Upper lobe of left lung (tissue), 6 donors: ENCODE measurements around the gene DOHH. TPM values are rescaled to one million over a fixed set of nuclear protein-coding genes. Genes with fewer than 3 reads are reported as not detected.

ENCODE experiments used
- ATAC-seq, 2 donors: fragments of 200-7000 bp; cut with Tn5 transposase; one replicate each; pipeline ENCODE4 v1.9.1; 2022; ENCODE audit warnings: mild to moderate bottlenecking in 2 of 2, moderate library complexity in 2 of 2; ENCODE audit not compliant: low FRiP score in 2 of 2
- DNase-seq, 2 donors: peaks; one replicate each; pipeline ENCODE4 v3.0.0-alpha.2; 2019 to 2020
- H3K27ac ChIP-seq, 4 donors: fragments of 200-600 bp; sonication (generic); one replicate each; pipeline ENCODE4 v1.5.1; 2016 to 2019
- H3K27me3 ChIP-seq, 4 donors: fragments of 200-600 bp; sonication (generic); one replicate each; pipeline ENCODE4 v1.5.1; 2017 to 2019
- H3K36me3 ChIP-seq, 4 donors: fragments of 200-600 bp; sonication (generic); one replicate each; pipeline ENCODE4 v1.5.1; 2016 to 2019
- H3K4me1 ChIP-seq, 4 donors: fragments of 200-600 bp; sonication (generic); one replicate each; pipeline ENCODE4 v1.5.1; 2018 to 2019
- H3K4me3 ChIP-seq, 4 donors: fragments of 200-600 bp; sonication (generic); one replicate each; pipeline ENCODE4 v1.5.1; 2017 to 2019; ENCODE audit warnings: mild to moderate bottlenecking in 2 of 4, moderate library complexity in 1 of 4
- H3K9me3 ChIP-seq, 4 donors: fragments of 200-600 bp; sonication (generic); one replicate each; pipeline ENCODE4 v1.5.1; 2018 to 2019
- EP300 ChIP-seq, 4 donors: sonication (generic); formaldehyde crosslinking; IDR thresholded peaks; one replicate each; pipeline ENCODE4 v1.5.1; 2017; ENCODE audit warnings: antibody characterized with exemption in 4 of 4, control low read depth in 2 of 4
- POLR2A ChIP-seq, 4 donors: fragments of 450-650 bp; IDR thresholded peaks; one replicate each; pipeline ENCODE4 v1.5.1; 2016 to 2017; ENCODE audit warnings: antibody characterized with exemption in 4 of 4, mild to moderate bottlenecking in 2 of 4
- POLR2AphosphoS5 ChIP-seq, 2 donors: sonication (generic); formaldehyde crosslinking; IDR thresholded peaks; one replicate each; pipeline ENCODE4 v1.5.1; 2017; ENCODE audit warnings: antibody characterized with exemption in 2 of 2
- WGBS, 2 donors: methylation state at CpG; one replicate each; pipeline ENCODE4 v1.1.5; 2017 to 2018; 5-methylcytosine and 5-hydroxymethylcytosine counted together
- total RNA-seq, 6 donors: library from RNA; depleted of rRNA in 4 of 6; stranded (reverse); fragments of >200 nt in 4 of 6; gene quantifications; one replicate each; pipeline versions ENCODE4 v1.1.0 to v1.2.1, GENCODE V29; 2016 to 2021
- TF ChIP-seq, protein P1 (sequence below), 6 experiments: fragments of 450-650 bp in 4 of 6; fragments of 200-600 bp in 2 of 6; sonication (generic) in 2 of 6; IDR thresholded peaks; one replicate each; pipeline ENCODE4 v1.5.1; 2016 to 2019; ENCODE audit warnings: antibody characterized with exemption in 6 of 6
- donor health status: DM: no; HTN: no; CAD: no; lungs with moderate emphysema.
- donor health status: DM: no; HTN: yes; CAD: no; lungs with severe emphysema.

DOHH gene
- total RNA-seq, 6 donors from 2014 or later: 13.3 to 26.8 (median 17.3) TPM

DNA sequence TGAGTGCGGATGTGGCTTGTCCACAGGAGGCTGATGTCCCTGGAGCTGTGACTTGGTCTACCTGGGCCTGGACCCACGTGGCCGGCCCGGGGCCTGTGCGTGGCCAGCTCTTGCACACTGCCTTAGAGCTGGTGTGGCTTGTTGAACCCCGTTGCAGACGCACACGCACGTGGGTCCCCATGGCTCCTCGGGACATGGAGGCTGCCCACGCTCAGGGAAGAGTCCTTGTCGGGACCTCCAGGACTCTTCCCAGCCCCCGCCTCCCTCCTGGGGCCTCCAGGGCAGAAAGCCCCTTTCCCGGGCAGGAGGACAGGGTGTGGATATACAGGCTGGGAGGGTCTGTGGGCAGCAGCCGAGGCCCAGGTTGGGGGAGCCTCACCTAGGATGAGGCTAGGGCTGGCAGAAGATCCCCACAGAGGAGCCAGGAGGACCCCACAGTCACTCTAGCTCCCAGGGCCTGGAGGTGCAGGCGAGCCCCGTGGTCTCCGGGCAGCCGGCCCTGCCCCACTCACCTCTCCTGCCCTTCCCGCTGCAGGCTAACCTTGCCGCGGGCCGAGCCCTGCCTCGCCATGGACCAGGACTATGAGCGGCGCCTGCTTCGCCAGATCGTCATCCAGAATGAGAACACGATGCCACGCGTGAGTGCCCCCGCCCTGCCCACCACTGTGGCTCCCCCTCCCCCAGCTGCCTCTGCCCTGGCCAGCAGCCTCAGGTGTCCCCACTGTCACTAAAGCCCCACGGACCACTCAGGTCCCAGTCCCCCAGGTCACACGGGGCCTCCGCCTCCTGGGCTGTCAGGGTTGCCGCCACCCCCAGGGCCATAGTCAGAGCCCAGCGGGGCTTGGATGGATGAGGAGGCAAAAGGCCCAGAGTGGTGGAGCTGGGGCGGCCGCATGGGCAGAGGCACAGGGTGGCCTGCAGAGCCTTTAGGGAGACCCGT is 22.2 kb upstream of the DOHH start:
- H3K36me3 ChIP-seq: peaks cover 9 to 74% (median 60%) of the 10 kb centered on the region in 4 donors
- WGBS, 2 donors: 90 to 93% methylated on average over 10 to 35 of the region's 40 CpGs
- H3K27ac ChIP-seq: no peak overlapping the region
- ATAC-seq (no peak), DNase-seq (peak in 1 of 2 donors; percentile 66)
- no peaks in the 10 kb centered on the region for H3K9me3 ChIP-seq
- TF ChIP-seq POLR2A (IDR thresholded peaks at IDR 0.05): no peak
- TF ChIP-seq POLR2AphosphoS5 (IDR thresholded peaks at IDR 0.05): no peak
- TF ChIP-seq EP300 (IDR thresholded peaks at IDR 0.05): no peak
- TF ChIP-seq, protein P1, sequence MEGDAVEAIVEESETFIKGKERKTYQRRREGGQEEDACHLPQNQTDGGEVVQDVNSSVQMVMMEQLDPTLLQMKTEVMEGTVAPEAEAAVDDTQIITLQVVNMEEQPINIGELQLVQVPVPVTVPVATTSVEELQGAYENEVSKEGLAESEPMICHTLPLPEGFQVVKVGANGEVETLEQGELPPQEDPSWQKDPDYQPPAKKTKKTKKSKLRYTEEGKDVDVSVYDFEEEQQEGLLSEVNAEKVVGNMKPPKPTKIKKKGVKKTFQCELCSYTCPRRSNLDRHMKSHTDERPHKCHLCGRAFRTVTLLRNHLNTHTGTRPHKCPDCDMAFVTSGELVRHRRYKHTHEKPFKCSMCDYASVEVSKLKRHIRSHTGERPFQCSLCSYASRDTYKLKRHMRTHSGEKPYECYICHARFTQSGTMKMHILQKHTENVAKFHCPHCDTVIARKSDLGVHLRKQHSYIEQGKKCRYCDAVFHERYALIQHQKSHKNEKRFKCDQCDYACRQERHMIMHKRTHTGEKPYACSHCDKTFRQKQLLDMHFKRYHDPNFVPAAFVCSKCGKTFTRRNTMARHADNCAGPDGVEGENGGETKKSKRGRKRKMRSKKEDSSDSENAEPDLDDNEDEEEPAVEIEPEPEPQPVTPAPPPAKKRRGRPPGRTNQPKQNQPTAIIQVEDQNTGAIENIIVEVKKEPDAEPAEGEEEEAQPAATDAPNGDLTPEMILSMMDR (IDR thresholded peaks at IDR 0.05): no peak
- H3K4me3 ChIP-seq: no peak overlapping the region
- no peaks in the 10 kb centered on the region for H3K27me3 ChIP-seq
- peaks cover 0 to under 1% (median under 1%) of the 10 kb centered on the region in 4 donors for H3K4me1 ChIP-seq

DNA sequence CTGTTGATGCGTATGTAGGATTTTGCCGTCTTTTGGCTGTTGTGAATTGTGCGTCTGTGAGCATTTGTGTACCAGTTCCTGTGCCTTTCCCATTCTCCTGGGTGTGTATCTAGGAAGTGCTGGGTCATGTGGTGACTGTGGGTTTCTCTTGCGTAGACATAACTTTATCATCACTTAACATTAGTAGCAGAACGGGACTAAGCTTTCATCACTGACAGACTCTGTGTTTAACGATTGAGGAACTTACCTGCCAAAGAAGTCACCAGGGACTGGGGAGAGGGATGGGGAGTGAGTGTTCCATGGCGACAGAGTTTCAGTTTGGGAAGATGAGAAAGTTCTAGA is 20.6 kb upstream of the DOHH start:
- no peak for DNase-seq
- H3K27ac ChIP-seq: no peak overlapping the region
- no peak for ATAC-seq
- H3K9me3 ChIP-seq: no peaks in the 10 kb centered on the region
- H3K4me1 ChIP-seq: peaks cover 6 to 15% (median 10%) of the 10 kb centered on the region in 4 donors
- TF ChIP-seq, protein P1 (IDR thresholded peaks at IDR 0.05): no peak
- peaks cover 3 to 58% (median 44%) of the 10 kb centered on the region in 4 donors for H3K36me3 ChIP-seq
- no peaks in the 10 kb centered on the region for H3K27me3 ChIP-seq
- WGBS, 2 donors: 80 to 87% methylated on average over 7 of the region's 7 CpGs
- H3K4me3 ChIP-seq: no peak overlapping the region

DNA sequence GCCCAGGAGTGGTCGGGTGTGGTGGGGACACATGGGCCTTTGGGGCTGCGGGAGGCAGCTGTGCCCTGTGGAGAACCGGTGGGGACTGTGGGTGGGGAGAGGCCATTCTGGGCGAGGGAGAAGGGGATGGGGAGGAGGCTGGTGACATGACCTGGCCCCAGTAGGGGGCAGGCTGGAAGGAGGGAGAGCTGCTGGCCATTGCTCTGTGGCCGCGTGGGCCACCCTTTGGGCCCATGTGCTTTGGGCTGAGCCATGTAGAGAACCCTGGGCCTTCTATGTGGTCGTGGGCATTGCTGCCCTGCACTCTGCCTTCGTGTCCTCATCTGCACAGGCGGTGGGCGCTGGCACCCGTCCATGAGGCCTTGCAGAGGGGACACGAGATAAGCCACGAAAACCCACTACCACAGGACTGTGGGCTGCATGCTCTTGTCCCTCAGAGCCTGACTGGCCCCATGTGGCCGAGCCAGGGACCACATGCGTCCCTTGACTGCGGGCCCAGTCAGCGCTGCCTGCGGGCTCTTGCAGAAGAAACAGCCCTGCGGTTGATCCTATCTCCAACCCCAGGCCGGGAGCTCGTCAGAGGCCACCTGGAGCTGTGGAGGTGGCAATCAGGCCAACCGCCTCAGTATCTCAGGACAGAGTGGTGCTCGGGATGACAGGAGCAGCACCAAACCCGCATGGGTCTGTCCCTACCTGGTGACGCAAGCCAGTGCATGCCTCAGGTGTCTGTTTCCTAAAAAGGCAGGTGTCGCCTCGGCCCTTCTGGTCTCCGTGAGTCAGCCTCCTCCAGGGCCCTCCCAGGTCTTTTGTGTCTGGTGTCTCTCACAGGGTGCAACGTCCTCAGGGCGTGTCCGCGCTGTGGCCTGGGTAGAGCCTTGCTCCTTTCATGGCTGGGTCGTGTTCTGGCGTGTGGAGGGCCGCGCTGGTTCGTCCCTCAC is 20.0 kb upstream of the DOHH start:
- peaks cover 6 to 15% (median 10%) of the 10 kb centered on the region in 4 donors for H3K4me1 ChIP-seq
- H3K27me3 ChIP-seq: no peaks in the 10 kb centered on the region
- peak in 1 of 2 donors; percentile 75 for DNase-seq
- H3K36me3 ChIP-seq: peaks cover 3 to 52% (median 38%) of the 10 kb centered on the region in 4 donors
- 89 to 95% methylated on average over 16 to 37 of the region's 37 CpGs for WGBS, 2 donors
- H3K4me3 ChIP-seq: no peak overlapping the region
- no peak for ATAC-seq
- no peaks in the 10 kb centered on the region for H3K9me3 ChIP-seq
- H3K27ac ChIP-seq: no peak overlapping the region
- TF ChIP-seq POLR2A (IDR thresholded peaks at IDR 0.05): no peak
- TF ChIP-seq, protein P1 (IDR thresholded peaks at IDR 0.05): no peak
- no peak for TF ChIP-seq POLR2AphosphoS5 (IDR thresholded peaks at IDR 0.05)
- TF ChIP-seq EP300 (IDR thresholded peaks at IDR 0.05): no peak

DNA sequence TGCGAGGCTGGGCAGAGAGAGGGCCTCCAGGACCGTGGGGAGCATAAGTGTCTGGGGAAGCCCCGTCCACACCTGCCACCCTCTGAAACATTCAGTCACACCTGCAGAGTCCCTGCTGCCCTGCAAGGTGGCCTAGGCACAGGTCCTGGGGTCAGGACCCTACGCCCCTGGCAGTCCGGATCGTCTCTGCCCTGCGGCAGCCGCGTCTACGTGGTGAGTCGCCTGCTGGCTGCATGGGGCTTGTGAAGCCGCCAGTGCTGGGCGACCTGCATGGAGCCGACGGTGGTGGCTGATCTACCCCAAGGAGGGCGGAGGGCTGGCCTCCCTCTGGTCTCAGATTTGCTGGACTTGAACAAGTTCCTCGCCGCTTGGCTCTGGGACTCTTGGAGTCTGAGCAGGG is 18.7 kb upstream of the DOHH start:
- no peak for ATAC-seq
- TF ChIP-seq, protein P1 (IDR thresholded peaks at IDR 0.05): no peak
- TF ChIP-seq POLR2A (IDR thresholded peaks at IDR 0.05) (no peak), EP300 (IDR thresholded peaks at IDR 0.05) (no peak), POLR2AphosphoS5 (IDR thresholded peaks at IDR 0.05) (no peak)
- WGBS, 2 donors: 83 to 91% methylated on average over 3 to 18 of the region's 18 CpGs
- Histone ChIP-seq H3K9me3 (no peaks in the 10 kb centered on the region), H3K36me3 (peaks cover 3 to 41% (median 28%) of the 10 kb centered on the region in 4 donors), H3K27me3 (no peaks in the 10 kb centered on the region), H3K4me3 (no peak overlapping the region), H3K27ac (no peak overlapping the region), H3K4me1 (peaks cover 6 to 15% (median 10%) of the 10 kb centered on the region in 4 donors)
- peak in 1 of 2 donors; percentile 79 for DNase-seq
